NCI-H2227 (cell line): ENCODE data around the gene FOXI1.
A peak's percentile ranks its signal among the peaks of the same experiment; 100 is the strongest.

Experiments
- DNase-seq: peaks from one replicate; lab custom pipeline; 2025; ENCODE audit not compliant: unreplicated experiment; lab: John Stamatoyannopoulos, UW

FOXI1 gene

DNA sequence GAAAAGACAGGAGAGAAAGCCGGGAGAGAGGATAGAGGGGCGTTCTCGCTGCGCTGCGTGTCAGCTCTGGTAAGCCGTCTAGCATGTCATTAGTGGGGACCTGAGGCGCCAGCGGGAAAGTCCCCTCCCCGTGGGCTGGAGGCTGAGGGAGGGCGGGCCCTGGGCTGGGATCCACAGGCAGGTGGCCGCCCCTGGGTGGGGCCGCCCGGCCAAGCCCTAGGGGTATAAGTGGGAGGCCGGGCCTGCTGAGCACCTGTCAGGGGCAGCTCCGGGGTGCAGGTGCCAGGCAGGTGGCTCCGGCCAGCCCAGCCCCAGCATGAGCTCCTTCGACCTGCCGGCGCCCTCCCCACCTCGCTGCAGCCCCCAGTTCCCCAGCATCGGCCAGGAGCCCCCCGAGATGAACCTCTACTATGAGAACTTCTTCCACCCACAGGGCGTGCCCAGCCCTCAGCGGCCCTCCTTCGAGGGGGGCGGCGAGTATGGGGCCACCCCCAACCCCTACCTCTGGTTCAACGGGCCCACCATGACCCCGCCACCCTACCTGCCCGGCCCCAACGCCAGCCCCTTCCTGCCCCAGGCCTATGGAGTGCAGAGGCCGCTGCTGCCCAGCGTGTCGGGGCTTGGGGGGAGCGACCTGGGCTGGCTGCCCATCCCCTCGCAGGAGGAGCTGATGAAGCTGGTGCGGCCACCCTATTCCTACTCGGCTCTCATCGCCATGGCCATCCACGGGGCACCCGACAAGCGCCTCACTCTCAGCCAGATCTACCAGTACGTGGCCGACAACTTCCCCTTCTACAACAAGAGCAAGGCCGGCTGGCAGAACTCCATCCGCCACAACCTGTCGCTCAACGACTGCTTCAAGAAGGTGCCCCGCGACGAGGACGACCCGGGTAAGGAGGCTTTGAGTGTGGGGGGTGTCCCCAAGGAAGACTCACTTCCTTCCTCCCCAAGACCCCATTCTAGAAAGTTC is at the start of gene FOXI1:
Gene FOXI1, plus strand, starts transcription at position 256 of the 970 bp plus-strand sequence. Its CDS starts 61 bp downstream, at position 317.
- DNase-seq, result peak; percentile 53

DNA sequence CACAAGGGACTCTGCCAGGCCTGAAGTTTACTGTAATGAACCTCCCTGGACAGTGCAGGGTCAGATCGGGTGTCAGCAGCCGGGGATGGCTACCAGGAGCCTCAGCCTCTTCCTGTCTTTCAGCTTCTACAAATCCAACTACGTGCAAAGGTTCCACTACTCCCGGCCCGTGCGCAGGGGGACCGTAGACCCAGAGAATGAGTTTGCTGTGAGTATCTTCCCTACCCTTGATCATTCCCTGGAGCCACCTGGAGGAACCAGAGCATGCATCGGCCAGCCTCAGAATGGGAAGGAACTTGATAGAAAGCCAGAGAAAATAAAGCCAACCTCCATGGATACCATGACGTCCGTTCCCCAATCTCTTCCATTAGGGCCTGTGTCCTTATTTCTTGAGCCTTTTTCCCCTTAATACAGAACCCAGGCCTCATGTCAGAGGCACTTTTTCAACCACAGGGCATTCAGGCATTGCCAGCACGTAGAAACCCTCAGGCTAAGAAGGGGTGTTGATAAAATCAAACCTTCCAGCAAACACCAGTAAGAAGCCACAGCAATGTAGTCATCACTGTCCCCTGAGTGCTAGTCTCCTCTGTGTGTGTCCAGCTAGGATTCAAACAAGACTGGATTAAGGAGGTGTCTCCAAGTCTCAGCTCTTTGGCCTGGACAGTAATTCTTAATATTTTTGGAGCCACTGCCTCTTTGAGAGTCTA is 49.0 kb upstream of the FOXI1 start:
- DNase-seq, result no peak

DNA sequence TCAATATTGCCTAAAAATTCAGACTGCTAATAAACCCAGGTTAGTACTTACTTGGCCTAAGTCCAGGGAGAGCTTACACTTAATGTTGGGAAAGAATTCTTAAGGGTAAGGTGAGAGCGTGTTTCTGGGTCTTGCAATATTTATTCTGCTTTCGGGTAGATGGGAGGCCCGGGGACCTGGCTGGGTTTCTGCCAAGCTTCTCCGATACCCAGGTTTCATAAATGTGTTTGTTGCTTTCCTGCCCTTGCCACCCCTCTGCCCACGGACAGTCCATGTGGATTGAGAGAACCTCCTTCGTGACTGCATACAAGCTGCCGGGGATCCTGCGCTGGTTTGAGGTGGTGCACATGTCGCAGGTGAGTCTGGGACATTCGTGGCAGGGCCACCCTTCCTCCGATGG is 48.4 kb upstream of the FOXI1 start:
- no peak for DNase-seq

DNA sequence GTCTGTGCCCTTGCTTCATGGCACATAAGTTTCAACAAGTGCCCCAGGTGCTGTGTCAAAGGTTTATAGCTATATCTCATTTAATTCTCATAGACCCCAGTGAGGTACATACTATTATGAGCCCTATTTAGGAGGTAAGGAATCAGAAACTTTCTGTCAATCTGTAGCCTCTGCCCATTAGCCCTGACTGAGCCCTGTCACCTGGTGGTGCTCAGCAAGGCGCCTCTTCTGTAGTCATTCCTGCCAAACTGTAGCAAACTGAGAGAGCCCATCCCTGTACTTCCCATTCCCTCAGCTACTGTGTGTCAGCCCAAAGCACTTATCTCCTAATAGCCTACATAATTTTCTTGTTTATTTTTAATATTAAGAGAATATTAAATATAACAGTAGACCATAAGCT is 46.5 kb upstream of the FOXI1 start:
- no peak for DNase-seq

DNA sequence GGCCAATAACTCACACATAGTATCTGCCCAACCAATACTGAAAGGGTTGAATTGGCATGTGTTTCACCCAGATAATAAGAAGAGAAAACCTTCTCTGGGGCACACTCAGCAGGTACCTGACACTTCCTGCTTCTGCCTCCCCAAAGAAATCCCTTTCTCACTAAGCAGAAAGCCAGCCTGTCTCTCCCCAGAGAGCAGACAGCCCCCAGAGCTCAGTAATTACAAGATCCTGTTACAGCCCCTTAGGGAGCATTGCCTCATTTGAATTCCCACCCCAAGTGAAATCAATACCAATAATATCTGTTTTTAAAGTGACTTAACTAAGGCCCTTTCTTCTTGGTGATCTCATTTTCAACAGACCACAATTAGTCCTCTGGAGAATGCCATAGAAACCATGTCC is 38.5 kb upstream of the FOXI1 start:
- DNase-seq, result no peak

DNA sequence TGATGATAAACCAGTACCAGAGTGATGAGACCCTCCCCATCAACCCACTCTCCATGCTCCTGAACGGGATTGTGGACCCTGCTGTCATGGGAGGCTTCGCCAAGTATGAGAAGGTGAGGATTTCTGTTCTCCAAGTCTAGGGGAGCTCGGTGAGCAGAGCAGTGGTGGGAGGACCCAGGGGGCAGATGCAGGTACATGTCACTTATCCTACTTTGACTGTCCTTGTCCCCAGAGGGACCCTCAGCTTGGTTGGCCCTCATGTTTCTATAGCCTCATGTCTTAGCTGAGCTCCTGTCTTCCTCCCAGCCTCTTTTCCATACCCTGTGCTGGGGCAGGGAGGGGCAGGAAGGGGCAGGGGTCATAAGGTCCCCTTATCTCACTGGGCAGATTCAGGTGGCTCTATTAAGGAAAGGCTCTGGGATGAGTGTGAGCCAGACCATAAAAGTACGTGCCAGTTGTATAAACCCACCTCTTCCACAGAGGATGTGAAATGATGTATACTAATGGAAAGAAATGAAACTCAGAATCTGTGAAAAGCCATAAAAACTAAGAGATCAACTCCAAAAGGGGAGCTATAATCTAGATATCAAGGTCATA is 38.0 kb upstream of the FOXI1 start:
- no peak for DNase-seq

DNA sequence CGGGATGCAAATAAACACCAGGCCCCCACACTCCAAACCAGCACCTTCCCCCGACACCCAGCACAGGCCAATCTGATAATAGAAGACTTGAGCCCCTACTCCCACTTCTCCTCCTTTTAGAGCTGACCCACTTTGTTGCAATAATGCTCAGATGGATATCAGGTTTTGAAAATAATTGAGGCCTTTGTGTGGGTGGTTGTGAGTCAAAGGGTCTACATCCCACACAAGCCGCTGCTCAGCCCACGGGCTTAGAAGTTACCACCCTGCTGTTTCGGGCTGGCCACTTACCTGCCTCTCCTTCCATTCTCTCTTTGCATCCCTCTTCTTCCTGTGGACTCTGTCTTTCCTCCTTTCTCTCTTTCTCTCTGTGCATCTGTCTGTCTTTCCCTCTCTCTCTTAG is 36.2 kb upstream of the FOXI1 start:
- no peak for DNase-seq

DNA sequence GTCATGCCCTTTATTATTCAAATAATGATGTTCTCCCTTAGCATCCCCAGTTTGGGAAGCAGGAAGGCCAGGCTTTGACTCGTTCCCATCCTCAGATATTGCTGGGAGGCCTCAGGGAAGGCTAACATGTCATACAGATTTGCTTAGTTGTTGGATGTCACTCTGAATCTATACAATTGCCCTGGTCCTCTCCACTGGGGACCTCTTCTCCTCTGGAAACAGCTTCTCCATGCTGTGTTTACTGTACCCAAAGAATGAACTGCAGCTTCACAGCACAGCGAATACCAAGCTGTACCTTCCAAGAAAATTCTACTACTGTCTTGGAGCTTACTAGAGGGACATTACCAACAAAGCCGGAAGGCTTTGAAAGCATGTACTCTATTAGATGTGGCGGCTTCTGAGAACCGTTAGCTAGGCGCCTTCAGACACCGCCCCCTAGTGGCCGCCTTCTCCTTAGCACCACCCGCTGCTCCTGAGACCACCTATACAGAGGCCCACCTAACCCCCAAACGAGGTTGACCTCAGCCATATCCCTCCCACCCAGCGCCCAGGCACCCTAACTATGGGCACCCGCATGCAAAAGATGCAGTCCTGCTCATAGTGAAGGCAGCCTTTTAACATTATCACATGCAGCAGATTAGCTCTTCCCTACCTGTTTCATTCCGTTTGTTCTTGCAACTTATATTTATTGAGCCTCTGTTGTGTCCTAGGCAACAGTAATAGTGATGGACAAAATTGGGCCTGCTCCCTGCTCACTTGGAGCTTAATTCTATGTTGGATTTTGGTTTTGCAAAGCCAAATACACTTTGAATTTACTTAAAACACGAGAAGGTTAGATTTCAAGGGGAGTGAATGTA is 34.9 kb upstream of the FOXI1 start:
- DNase-seq, result no peak

DNA sequence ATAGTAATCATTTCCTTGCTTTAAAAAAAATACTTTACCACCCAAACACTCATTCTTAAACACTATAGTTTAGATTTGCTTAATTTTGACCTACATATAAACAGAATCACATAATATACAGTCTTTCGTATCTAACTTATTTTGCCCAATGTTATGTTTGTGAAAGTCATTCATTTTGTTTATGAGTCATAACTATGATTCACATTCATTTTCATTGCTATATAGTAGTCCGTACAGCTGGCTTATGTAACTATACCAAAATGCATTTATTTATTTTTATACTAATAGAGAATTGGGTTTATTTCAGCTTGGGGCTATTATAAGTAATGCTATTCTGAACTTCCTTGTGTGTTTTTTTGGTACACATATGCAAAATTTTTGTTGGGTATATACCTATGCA is 33.9 kb upstream of the FOXI1 start:
- no peak for DNase-seq

DNA sequence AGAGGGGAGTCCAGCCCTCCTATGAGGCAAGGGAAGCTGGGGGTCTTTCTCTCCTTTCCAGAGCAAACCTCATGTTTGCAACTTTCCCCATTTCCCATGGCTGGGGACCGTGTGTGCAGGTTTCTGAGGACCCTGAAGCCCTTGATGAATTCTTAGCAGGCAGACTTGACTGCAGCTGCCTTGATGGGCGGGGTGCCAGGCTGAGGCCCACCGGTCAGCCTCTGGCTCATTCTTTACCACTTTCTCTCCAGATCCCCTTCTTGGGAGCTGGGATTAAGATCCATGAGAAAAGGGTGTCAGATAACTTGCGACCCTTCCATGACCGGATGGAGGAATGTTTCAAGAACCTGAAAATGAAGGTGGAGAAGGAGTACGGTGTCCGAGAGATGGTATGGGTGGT is 30.0 kb upstream of the FOXI1 start:
- DNase-seq, result no peak

DNA sequence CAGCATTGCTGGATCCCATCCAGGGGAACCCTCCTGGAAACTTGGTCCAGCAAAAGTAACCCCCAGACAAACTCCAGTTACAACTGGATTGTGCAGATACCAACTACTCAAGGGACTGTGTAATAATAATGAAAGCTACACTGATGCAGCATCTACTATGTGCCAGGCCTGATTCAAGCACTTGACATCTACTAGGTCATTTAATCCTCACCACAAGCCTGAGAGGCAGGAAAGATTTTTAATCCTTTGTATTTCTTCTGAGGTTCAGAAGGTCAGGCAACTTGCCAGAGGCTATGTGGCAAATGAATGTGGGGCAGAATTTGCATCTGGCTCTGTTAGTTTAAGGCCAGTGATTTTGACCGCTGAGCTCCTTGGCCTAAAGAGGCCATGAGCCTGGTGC is 29.5 kb upstream of the FOXI1 start:
- no peak for DNase-seq

DNA sequence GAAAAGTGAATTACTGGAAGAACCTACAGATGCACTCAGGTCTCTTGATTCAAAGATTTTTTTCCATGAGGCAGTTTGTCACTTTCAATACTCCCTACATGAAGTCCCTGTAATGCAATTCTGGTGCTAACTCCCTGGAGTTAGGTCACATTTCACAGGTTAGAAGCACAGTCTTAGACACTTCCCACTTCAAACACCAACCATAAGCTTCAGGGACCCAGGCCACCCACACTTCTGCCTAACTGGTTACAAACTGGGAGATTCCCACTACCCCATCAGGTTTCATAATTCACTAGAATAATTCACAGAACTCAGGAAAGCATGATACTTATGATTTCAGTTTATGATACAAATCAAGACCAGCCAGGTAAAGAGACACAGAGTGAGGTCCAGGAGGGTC is 29.0 kb upstream of the FOXI1 start:
- DNase-seq, result no peak

DNA sequence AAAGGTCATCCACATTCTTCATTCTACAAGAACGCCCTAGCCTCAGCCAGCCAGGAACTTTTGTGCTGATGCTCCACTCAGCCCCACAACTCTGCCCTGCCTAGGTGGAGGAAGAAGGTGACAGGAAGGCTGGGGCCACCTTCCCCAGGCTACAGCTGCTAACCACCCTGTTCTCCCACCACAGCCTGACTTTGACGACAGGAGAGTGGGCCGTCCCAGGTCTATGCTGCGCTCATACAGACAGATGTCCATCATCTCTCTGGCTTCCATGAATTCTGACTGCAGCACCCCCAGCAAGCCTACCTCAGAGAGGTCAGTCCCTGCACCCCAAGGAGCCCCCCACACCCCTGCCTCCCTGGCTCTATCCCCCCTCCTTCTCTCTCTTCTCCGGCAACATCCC is 28.2 kb upstream of the FOXI1 start:
- no peak for DNase-seq

DNA sequence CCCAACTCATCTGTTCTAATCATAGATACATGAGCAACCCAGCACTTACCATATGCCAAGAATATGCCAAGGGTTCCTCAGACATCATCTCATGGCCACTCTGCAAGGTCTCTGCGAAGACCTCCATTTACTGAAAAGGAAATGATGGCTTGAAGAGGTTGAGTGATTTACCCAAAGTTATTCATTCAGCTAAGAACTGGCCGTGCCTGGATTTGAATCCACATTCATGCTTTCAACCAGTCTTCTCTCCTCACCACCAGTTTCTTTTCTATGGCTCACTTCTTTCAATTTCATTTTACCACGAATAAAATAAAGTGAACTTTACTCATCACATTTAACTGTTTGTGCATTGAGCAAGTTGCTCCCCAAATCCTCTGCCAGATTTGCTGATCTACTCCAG is 27.2 kb upstream of the FOXI1 start:
- no peak for DNase-seq

DNA sequence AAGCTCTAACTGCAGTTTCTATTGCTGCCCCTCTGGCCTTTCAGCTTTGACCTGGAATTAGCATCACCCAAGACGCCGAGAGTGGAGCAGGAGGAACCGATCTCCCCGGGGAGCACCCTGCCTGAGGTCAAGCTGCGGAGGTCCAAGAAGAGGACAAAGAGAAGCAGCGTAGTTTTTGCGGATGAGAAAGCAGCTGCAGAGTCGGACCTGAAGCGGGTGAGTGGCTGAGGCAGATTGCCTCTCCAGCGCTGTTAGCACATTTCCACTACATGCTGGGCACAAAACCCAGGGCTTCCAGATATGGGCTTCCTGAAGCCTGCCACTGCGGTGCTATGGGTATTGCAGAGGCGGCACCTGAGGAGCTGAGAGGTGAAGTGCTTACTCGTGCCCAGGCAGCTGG is 26.8 kb upstream of the FOXI1 start:
- no peak for DNase-seq

DNA sequence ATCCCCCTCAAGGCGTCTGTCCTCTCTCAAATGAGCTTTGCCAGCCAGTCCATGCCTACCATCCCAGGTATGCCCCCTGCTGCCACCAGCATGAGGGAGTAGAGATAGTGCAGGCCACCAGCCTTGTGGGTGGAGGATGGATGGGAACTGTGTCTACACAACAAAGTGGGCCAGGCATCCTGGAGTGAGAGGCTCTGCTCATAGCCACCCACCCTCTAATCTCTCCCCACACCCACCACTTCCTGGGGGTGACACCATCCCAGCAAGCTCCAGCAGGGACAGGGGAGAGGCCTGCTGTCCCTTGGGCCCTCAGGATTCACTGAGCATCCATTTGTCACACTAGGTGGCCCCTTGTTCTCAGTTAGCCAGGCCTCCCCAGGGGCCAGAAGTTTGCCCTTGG is 25.5 kb upstream of the FOXI1 start:
- no peak for DNase-seq

DNA sequence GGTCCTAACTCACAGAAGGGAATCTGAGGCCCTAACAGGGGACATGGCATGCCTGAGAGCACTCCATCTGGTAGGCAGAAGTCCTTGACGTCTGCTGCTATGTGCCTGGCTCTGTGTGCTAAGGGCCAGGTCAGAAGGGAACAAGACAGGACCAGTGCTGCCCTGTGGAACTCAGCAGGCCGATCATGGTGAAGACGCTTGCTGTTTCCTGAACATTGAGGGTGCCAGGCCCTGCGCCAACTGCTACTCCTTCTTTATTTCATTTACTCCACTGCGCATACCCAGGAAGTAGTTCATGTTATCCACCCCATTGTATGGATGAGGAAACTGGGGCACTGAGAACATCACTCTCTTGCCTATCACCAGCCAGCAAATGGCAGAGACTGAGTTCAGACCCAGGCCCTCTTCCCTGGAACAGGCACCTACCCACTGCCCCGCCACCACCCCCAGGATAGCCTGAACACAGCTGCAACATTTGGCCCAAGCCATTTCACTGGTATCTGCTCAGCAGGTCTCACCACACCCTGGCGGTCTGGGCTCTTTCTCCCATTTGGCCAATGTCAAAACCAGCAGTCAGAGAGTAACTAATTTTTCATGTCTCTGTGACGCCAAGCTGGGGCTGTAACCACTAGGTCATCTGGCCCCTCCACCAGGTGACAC is 24.8 kb upstream of the FOXI1 start:
- DNase-seq, result no peak

DNA sequence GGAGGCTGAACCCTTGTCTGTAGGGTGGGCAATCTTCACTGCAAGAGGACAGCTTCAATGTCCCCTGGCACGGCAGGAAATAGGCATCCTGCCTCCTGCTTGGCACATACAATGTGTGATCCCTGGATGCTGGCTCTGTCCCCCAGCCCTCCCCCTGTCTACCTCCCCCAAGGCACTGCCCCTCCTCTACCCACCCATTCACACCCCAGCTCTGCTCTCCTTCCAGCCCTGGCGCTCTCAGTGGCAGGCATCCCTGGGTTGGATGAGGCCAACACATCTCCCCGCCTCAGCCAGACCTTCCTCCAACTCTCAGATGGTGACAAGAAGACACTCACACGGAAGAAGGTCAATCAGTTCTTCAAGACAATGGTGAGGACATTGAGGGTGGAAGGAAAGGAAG is 24.1 kb upstream of the FOXI1 start:
- no peak for DNase-seq

DNA sequence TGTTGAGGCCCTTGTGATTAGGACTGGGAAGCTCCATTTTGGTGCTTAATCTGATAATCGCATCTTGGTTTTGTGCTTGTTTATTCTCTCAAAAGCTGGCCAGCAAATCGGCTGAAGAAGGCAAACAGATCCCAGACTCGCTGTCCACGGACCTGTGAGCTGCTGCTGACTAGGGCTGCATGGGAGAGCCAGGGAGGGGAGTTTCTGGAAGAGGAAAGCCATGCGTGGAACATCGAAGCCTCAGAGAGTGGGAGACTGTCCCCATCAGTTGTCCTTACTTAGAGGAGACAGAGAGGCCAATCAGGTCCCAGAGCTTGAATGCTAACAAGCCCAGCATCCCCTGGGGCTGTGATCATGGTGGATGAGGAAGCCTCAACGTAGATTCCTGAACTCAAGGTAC is 23.0 kb upstream of the FOXI1 start:
- no peak for DNase-seq

DNA sequence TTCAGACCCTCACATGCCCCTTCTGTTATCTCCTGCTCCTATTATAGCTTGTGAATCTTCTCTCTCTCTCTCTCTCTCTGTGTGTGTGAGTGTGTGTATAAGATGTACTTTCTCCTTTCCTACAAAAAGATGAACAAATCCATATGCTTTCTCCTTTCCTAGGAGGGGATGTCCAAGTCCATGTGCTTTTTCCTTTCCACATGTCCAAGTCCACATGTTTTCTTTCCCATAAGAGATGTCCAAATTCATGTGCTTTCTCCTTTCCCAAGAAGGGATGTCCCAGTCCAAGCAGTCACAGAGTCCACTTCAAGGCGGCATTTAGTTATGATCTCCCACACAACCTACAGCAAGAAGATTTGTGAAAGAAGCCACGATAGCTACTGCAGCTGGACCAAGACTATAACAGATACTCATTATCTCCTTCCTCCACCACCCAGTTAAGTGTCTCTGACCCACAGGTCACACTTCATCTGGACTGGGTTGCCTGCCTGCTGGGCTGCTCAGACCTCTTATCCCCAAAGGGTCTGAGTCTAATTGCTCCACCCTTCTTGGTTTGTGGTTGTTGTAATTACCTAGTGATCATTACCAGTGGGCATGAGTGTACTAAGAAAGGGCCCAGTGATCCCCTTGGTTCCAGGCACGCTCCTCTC is 18.4 kb upstream of the FOXI1 start:
- DNase-seq, result no peak
